GM12872 (cell line): ENCODE data around the gene ITIH1.

Experiments
- CTCF ChIP-seq: IDR thresholded peaks from 3 replicates; pipeline ENCODE4 v1.5.1; 2011; ENCODE audit warnings: low read depth, mild to moderate bottlenecking, low read length, moderate library complexity; ENCODE audit not compliant: insufficient read depth

ITIH1 gene

GRCh38 chr3:52816199-52816598, 38.8 kb downstream of the ITIH1 start:
- TF ChIP-seq CTCF, result no peak

- TF ChIP-seq CTCF, result no peak
Observed at GRCh38 chr3:52816654-52817053, 39.3 kb downstream of the ITIH1 start.

GRCh38 chr3:52817221-52817620, 39.8 kb downstream of the ITIH1 start:
- TF ChIP-seq CTCF, result no peak

DNA sequence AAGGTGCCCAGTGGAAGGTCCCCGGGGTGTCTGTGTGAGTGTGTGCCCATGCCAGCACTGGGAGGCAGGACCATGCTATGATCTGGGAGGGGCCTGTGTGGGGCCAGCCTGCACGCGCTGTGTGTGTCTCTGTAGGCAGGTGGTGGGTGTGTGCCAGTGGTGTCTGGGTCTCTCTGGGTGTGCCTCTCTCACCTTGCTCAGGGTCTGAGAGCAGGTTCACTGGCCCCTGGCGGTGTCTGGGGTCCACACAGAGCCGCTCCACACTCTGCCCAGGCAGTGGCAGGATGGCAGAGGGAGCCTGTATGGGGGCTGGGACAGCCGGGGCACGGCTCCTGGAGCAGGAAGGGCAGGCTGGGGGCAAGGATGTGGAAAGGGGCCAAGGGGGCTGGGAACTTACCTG, 40.5 kb downstream of the ITIH1 start:
- no peak for TF ChIP-seq CTCF

DNA sequence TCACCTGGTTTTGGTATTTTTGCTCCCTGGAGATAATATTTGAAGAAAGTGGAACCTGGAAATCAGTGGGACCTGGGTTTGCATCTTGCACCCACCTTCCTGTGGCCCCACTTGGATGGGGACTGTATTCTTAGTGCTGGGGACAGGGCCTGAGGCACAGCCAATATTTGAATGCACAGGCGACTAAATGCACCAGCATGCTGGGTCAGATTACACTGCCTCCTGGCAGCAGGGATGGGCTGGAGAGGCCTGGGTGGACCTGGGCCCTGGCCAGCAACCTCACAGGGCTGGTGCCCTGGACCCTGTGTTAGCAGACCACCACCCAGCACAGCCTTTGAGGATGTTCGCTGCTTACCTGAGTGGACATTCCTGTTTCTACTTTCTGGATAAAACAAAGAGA, 42.5 kb downstream of the ITIH1 start:
- no peak for TF ChIP-seq CTCF

DNA sequence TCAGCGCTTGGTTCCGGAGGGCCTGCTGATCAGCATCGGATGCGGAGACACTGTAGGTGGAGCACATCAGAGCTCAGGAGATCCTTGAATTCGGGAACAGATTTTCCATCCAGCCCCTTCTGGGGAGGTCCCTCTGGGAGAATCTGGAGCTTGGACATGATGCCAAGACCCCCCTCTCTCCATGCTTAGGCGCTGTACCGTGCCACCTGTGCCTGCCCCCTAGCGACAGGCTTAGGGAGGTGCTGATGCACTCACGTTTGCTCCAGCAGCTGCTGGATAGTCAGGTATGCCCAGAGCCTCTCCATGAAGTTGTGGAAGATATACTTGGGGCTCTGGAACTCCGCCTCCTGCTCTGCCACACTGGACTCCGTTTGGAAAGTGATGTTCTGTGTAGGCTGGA, 43.3 kb downstream of the ITIH1 start:
- TF ChIP-seq CTCF, result peak; percentile 89

GRCh38 chr3:52822363-52822762, 45.0 kb downstream of the ITIH1 start:
- TF ChIP-seq CTCF, result no peak

- TF ChIP-seq CTCF, result no peak
Observed at GRCh38 chr3:52824037-52824436, 46.6 kb downstream of the ITIH1 start.
